Endometrial microvascular endothelial cells (primary cell): ENCODE measurements around the gene NLGN4X. TPM values are rescaled to one million over a fixed set of nuclear protein-coding genes. Genes with fewer than 3 reads are reported as not detected.

Experiments
- in situ Hi-C: cut with HindIII; loops from 2 replicates; pipeline ENCODE4 v1.10.0; 2017; ENCODE audit warnings: low sequenced_read_pairs, low pct_unique_long_range_greater_than_20kb; ENCODE audit errors: inconsistent ontology term
- total RNA-seq: library from RNA; depleted of rRNA; stranded (reverse); fragments of >200 nt; gene quantifications from one replicate; pipeline ENCODE4 v1.2.3, GENCODE V29; 2015; ENCODE audit errors: inconsistent ontology term

NLGN4X gene
- total RNA-seq = not detected

GRCh38 chrX:6228720-6229119 is at the start of gene NLGN4X:
TSS of gene NLGN4X (minus strand) at chrX:6228867. CDS start at chrX:6151466, 77,401 bp downstream.
- in situ Hi-C loops = no loop called here

GRCh38 chrX:6266041-6266440 is 37.4 kb upstream of the NLGN4X start:
- in situ Hi-C loops = no loop called here

- in situ Hi-C loops = no loop called here
Measured at GRCh38 chrX:6262959-6263358, 34.3 kb upstream of the NLGN4X start.

- in situ Hi-C loops = no loop called here
Measured at GRCh38 chrX:6257025-6257424, 28.4 kb upstream of the NLGN4X start.

GRCh38 chrX:6244666-6245065 is 16.0 kb upstream of the NLGN4X start:
- in situ Hi-C loops = no loop called here

- in situ Hi-C loops = no loop called here
Measured at GRCh38 chrX:6238576-6238975, 9.9 kb upstream of the NLGN4X start.

GRCh38 chrX:6227935-6228334 is 732 bp downstream of the NLGN4X start:
- in situ Hi-C loops = no loop called here

- in situ Hi-C loops = no loop called here
Measured at GRCh38 chrX:6227453-6227835, 1.2 kb downstream of the NLGN4X start.

- in situ Hi-C loops = no loop called here
Measured at GRCh38 chrX:6226596-6227452, 1.8 kb downstream of the NLGN4X start.

GRCh38 chrX:6225911-6226595 is 2.6 kb downstream of the NLGN4X start:
- in situ Hi-C loops = no loop called here

GRCh38 chrX:6225288-6225910 is 3.3 kb downstream of the NLGN4X start:
- in situ Hi-C loops = no loop called here

GRCh38 chrX:6223516-6223915 is 5.2 kb downstream of the NLGN4X start:
- in situ Hi-C loops = no loop called here

GRCh38 chrX:6210230-6210629 is 18.4 kb downstream of the NLGN4X start:
- in situ Hi-C loops = no loop called here

GRCh38 chrX:6203462-6204215 is 25.0 kb downstream of the NLGN4X start:
- in situ Hi-C loops = no loop called here

- in situ Hi-C loops = no loop called here
Measured at GRCh38 chrX:6199486-6199885, 29.2 kb downstream of the NLGN4X start.

GRCh38 chrX:6187256-6187655 is 41.4 kb downstream of the NLGN4X start:
- in situ Hi-C loops = no loop called here

- in situ Hi-C loops = no loop called here
Measured at GRCh38 chrX:6184900-6185515, 43.7 kb downstream of the NLGN4X start.

- in situ Hi-C loops = no loop called here
Measured at GRCh38 chrX:6175914-6176313, 52.8 kb downstream of the NLGN4X start.

- in situ Hi-C loops = no loop called here
Measured at GRCh38 chrX:6170424-6170823, 58.2 kb downstream of the NLGN4X start.
